Activated CD4-positive, alpha-beta T cell treated with anti-CD3 and anti-CD28 coated beads, Interleukin-2, amount 10 ng/mL, durations not matched to agents 24 days and 14 days (primary cell): ENCODE measurements around the gene DCBLD1. TPM values are rescaled to one million over a fixed set of nuclear protein-coding genes. Genes with fewer than 3 reads are reported as not detected.
"Not testable (repeated sequence)": the region's sequence is repeated elsewhere in the genome, so short reads cannot be mapped to it uniquely, and the experiment has no call there.

Experiments
- DNase-seq: peaks from one replicate; pipeline ENCODE4 v3.0.0; 2022
- H3K27ac Mint-ChIP-seq: one replicate; pipeline ENCODE4 v1.8.0; 2022; ENCODE audit warnings: mild to moderate bottlenecking, mixed read lengths
- H3K27me3 Mint-ChIP-seq: one replicate; pipeline ENCODE4 v1.8.0; 2022; ENCODE audit warnings: mixed read lengths
- H3K36me3 Mint-ChIP-seq: one replicate; pipeline ENCODE4 v1.8.0; 2022; ENCODE audit warnings: low read depth, mild to moderate bottlenecking, mixed read lengths
- H3K4me1 Mint-ChIP-seq: one replicate; pipeline ENCODE4 v1.8.0; 2021; ENCODE audit warnings: mixed read lengths
- H3K4me3 Mint-ChIP-seq: one replicate; pipeline ENCODE4 v1.8.0; 2022; ENCODE audit warnings: mild to moderate bottlenecking, moderate library complexity, mixed read lengths
- H3K9me3 Mint-ChIP-seq: one replicate; pipeline ENCODE4 v1.8.0; 2021; ENCODE audit warnings: mixed read lengths
- intact Hi-C: fragments of 100-400 bp; cut with micrococcal nuclease; formaldehyde crosslinking; loops from one replicate; pipeline ENCODE4 v1.15.1; 2023
- total RNA-seq: library from RNA; stranded (reverse); gene quantifications from 2 replicates; pipeline ENCODE4 v1.2.3, GENCODE V29; 2022

The DCBLD1 gene
- total RNA-seq, 1 donor from 2014 or later, result 4.8 TPM

DNA sequence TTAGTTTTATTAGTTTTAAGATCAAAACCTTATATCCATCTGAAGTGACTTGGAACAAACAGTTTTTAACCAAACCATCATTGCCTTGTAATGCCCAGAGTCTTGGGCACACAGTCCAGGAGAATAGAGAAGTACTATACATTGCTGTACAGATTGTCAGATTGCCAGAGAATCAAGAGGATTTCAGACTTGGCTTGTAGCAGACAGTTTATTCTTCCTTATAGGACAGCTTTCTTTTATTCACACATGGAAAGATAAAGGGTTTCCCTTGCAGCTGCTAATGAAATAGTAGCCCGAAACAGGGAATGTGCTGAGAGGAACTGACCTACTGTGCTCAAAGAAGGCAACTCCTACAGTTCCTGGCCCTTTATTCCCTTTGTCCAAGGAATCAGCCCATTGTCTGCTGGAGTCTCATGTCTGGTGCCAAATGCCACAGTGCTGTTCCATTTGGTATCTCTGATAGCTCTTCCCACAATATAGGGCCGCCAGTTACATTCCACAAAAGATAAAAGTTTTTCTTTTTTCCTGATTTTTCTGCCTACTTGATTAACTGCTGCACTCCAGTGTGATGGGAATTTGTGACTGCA is 30.6 kb downstream of the DCBLD1 start:
- intact Hi-C loops, result no loop called here
- Mint-ChIP-seq H3K4me3 (no peak overlapping the region), H3K4me1 (no peaks in the 10 kb centered on the region), H3K9me3 (no peaks in the 10 kb centered on the region), H3K27ac (no peak overlapping the region), H3K36me3 (no peaks in the 10 kb centered on the region), H3K27me3 (peaks cover 2% of the 10 kb centered on the region)
- no peak for DNase-seq

DNA sequence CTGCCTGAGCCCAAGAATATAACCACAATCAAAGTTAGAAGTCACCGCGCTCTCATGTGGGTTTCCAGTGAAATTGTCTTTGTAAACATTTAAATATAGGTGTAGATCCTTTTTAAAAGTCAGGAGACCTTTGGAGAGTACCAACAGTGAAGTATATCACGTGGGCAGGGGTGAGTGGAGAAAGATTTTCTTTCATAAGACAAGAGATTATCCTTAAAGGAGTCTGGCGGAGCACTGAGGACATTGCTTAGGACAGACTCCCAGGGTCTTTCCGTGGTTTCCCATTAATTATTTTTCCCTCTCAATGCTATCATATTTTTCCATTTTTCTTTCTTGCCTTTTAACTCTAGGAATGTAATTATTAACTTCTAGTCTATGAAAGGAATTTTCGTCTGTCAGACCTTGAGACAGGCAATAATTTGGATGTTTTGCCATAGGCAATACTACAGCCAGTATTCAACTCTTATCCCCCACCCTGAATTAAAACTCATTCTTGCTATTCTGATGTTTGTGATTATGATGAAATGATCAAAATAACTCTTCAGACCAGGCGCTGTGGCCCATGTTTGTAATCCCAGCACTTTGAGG is 31.4 kb downstream of the DCBLD1 start:
- no peak overlapping the region for H3K27ac Mint-ChIP-seq
- peaks cover 5% of the 10 kb centered on the region for H3K27me3 Mint-ChIP-seq
- intact Hi-C loops, result no loop called here
- no peak overlapping the region for H3K4me3 Mint-ChIP-seq
- no peaks in the 10 kb centered on the region for H3K4me1 Mint-ChIP-seq
- no peaks in the 10 kb centered on the region for H3K9me3 Mint-ChIP-seq
- no peak for DNase-seq
- H3K36me3 Mint-ChIP-seq, result no peaks in the 10 kb centered on the region

DNA sequence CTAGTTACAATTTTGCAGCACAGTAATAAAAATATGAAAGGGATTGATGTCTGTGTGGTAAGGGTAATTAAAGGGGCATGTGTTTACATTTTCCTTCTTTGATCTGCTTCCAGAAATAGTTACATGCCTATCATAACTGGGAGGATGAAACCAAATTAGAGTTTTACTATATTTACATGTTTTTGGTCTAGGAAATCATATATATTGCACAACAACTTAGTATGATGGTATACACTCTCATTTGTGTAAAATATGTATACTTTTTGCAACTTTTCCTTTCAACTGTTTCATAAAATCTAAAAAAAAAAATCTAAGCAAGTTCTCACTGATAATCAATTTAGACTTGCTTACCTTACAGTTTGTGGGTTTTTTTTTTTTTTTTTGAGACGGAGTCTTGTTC is 32.2 kb downstream of the DCBLD1 start:
- Mint-ChIP-seq H3K27ac (no peak overlapping the region), H3K27me3 (peaks cover 8% of the 10 kb centered on the region), H3K4me1 (no peaks in the 10 kb centered on the region), H3K9me3 (no peaks in the 10 kb centered on the region), H3K4me3 (no peak overlapping the region), H3K36me3 (no peaks in the 10 kb centered on the region)
- no peak for DNase-seq
- intact Hi-C loops, result no loop called here

DNA sequence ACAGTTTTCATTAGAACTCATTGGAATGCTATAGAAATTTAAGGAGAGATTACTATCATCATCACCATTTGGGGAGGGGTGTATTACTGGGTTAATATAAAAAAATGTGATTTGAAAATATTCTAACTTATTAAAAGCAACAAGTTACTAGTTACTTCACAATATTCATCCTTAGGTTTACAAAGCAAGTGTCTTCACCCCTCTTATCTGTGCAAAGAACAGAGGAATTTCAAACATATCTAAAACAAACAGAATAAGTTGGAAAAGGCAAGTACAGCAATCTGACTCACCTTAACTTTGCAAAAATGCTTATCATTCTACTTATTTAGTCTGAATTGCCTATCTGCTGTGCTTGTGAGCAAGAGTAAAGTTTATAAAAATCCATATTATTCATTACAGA is 32.9 kb downstream of the DCBLD1 start:
- intact Hi-C loops, result no loop called here
- H3K4me1 Mint-ChIP-seq, result no peaks in the 10 kb centered on the region
- DNase-seq, result no peak
- H3K4me3 Mint-ChIP-seq, result no peak overlapping the region
- no peaks in the 10 kb centered on the region for H3K36me3 Mint-ChIP-seq
- H3K27me3 Mint-ChIP-seq, result peaks cover 9% of the 10 kb centered on the region
- H3K9me3 Mint-ChIP-seq, result no peaks in the 10 kb centered on the region
- H3K27ac Mint-ChIP-seq, result no peak overlapping the region

DNA sequence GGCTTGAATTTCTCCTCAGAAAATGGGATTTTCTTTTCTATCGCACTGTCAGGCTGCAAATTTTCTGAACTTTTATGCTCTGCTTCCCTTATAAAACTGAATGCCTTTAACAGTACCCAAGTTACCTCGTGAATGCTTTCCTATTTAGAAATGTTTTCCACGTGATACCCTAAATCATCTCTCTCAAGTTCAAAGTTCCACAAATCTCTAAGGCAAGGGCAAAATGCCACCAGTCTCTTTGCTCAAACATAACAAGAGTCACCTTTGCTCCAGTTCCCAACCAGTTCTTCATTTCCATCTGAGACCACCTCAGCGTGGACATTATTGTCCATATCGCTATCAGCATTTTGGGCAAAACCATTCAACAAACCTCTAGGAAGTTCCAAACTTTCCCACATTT is 35.5 kb downstream of the DCBLD1 start:
- H3K27ac Mint-ChIP-seq, H3K4me3 Mint-ChIP-seq, H3K4me1 Mint-ChIP-seq, DNase-seq, H3K27me3 Mint-ChIP-seq, H3K9me3 Mint-ChIP-seq, H3K36me3 Mint-ChIP-seq, intact Hi-C loops: not testable (repeated sequence)

DNA sequence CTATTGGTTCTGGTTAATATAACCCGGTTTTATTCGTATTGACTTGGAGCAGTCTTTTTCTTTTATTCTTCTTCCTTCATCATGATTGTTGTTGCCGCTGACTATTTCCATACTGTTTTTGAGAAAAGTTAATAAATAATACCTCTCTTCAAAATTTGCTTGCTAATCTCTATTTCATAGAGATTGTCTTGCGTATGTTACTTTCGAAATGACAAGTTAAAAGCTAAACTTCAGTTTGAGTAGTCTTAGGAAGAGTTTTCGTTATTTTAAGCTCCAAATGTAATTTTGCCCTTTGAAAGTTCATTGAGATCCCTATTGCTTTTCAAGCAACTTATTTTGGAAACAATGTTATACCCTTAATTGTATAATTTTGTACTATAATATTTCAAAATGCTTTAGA is 36.4 kb downstream of the DCBLD1 start:
- no peak for DNase-seq
- Mint-ChIP-seq H3K4me3 (no peak overlapping the region), H3K4me1 (no peaks in the 10 kb centered on the region), H3K27ac (no peak overlapping the region), H3K27me3 (peaks cover 9% of the 10 kb centered on the region), H3K36me3 (no peaks in the 10 kb centered on the region), H3K9me3 (no peaks in the 10 kb centered on the region)
- intact Hi-C loops, result no loop called here

DNA sequence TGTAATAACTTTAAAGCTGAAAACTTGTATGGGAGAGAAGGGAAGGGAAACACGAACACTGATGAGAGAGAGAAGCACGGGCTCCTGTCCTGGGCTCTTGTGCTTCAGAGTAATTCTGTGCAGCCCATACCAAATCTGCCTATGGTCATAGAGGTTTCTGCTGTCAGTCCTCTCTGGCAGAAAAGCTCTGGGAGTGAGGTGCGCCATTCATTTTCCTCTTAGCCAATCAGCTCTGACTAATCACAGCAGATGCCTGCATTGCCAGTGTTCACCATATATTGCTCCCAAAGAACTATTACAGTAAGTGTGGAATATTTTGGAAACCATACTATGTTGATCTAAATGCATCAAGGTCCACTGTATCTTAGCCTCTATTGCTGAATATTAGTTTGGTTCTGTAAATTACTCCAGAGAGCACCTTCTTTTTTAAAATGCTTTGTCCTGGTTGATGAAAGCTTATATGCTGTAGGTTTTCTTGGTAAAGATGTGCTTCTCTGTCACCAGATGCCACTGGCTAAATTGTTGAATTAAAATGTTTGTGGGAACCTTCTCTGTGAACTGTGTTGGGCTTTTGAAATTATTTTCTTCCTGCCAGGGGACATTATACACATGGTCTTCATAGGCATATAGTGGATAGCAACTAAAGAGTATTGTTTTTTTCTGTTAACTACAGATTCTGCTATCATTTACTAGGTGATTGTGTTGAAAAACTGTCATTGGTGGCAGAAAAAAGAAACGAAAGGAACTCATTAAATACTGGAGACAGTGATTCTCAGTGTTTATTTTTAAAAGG is 38.3 kb downstream of the DCBLD1 start:
- no peaks in the 10 kb centered on the region for H3K4me1 Mint-ChIP-seq
- H3K36me3 Mint-ChIP-seq, result no peaks in the 10 kb centered on the region
- no peak overlapping the region for H3K4me3 Mint-ChIP-seq
- peaks cover 9% of the 10 kb centered on the region for H3K27me3 Mint-ChIP-seq
- no peak for DNase-seq
- H3K27ac Mint-ChIP-seq, result no peak overlapping the region
- no peaks in the 10 kb centered on the region for H3K9me3 Mint-ChIP-seq
- intact Hi-C loops, result no loop called here

DNA sequence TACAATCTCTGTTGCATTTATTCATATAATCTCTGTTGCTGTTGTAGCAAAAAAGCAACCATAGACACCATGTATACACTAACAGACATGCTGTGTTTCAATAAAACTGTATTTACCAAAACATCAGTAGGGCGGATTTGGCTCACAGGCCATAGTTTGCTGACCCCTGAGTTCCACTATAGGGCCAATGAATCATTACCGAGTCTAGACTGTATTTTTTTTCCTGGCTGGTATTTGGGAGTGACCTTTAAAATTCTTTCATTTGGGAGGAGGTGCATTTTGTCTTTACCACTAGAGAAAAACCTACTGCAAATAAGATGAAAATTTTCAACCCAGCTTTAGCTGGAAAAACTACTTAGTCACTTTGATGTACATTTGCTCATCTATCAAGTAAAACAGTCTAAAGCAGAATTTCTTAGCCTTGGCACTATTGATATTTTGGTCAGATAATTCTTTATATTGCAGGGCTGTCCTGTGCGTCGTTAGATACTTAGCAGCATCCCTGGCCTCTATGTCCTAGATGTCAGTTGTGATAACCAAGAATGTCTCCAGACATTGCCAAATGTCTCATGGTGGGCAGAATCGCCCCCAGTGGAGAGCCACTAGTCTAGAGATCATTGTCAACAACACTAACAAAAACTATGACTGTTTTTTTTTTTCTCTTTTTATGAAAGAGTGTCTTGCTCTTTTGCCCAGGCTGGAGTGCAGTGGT is 39.5 kb downstream of the DCBLD1 start:
- intact Hi-C loops, result no loop called here
- Mint-ChIP-seq H3K4me1 (no peaks in the 10 kb centered on the region), H3K27me3 (peaks cover 12% of the 10 kb centered on the region), H3K36me3 (no peaks in the 10 kb centered on the region), H3K27ac (no peak overlapping the region), H3K4me3 (no peak overlapping the region), H3K9me3 (no peaks in the 10 kb centered on the region)
- no peak for DNase-seq

DNA sequence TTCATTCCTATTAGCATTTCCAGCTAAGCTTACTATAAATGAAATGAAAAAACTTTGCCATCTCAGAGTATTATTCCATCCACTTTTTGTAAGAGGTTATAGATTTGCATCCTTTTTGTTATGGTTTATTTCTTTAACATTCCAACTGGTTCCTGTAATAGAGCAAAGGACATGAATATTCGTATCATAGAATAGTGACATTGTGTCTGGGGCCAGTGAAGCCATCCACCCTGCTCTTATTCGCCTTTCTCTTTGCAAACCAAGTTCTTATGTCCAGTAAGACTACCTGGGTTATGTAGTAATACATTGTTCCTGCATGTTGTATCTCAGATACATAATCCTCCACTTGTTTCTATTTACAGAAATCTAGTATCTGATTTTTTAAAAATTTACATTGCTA is 43.1 kb downstream of the DCBLD1 start:
- Mint-ChIP-seq H3K27me3 (peaks cover 3% of the 10 kb centered on the region), H3K4me3 (no peak overlapping the region), H3K27ac (no peak overlapping the region), H3K9me3 (no peaks in the 10 kb centered on the region), H3K4me1 (no peaks in the 10 kb centered on the region), H3K36me3 (no peaks in the 10 kb centered on the region)
- no peak for DNase-seq
- intact Hi-C loops, result no loop called here

DNA sequence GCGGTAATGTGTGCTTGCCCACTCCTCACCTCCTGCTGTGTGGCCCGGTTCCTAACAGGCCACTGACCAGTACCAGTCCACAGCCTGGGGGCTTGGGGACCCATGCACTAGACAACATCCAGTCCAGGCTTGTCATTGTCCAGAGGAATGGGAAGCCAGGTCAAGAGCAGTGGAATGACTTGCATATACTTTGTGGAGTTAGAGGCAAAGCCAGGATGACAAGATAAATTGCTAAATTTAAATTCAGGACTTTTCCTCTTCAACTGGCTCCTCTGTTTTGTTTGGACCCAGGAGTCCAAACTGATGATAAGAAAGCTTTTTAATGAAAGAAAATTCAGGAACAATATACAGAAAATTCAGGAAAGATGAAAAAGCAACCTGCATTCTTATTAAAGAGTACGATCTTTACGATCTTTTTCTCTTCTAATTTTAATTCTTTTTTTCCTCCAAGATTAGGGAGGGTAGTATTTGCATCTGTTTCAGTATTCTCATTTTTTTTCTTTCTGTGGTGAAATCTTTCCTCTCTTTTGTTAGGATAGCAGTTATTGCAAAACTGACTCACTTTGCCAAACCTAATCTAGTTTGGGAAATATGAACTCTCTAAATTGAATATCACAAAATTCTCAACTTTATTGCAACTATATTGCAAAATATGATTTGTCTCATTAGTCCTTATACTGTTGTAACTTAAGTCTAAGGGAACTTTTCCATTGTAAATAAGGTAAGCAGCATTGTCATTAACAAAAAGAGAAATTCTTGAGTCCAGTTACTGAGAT is 48.2 kb downstream of the DCBLD1 start:
- Mint-ChIP-seq H3K9me3 (no peaks in the 10 kb centered on the region), H3K4me1 (no peaks in the 10 kb centered on the region), H3K36me3 (no peaks in the 10 kb centered on the region), H3K4me3 (no peak overlapping the region), H3K27me3 (peaks cover 3% of the 10 kb centered on the region), H3K27ac (no peak overlapping the region)
- no peak for DNase-seq
- intact Hi-C loops, result no loop called here

DNA sequence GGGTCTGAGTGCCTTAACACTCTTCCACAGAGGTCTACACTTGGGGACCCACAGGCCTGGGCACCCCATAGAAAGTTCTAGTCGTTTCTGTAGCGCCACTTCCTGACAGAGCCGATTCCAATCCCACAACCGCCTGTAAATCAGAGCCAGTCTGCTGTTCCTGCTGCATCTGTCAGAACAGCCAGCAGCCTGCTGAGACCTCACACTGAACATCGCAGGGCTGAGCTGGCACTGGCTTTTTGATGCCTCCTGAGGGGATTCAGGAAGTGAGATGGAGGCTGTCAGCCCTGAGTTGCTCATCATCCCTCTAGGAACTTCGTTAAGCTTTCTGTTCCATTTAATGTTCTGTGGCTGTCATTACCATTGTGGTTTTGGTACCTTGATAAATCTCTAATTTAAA is 48.9 kb downstream of the DCBLD1 start:
- no peaks in the 10 kb centered on the region for H3K36me3 Mint-ChIP-seq
- peaks cover 3% of the 10 kb centered on the region for H3K27me3 Mint-ChIP-seq
- H3K27ac Mint-ChIP-seq, result no peak overlapping the region
- DNase-seq, result no peak
- H3K4me1 Mint-ChIP-seq, result no peaks in the 10 kb centered on the region
- no peak overlapping the region for H3K4me3 Mint-ChIP-seq
- no peaks in the 10 kb centered on the region for H3K9me3 Mint-ChIP-seq
- intact Hi-C loops, result no loop called here

DNA sequence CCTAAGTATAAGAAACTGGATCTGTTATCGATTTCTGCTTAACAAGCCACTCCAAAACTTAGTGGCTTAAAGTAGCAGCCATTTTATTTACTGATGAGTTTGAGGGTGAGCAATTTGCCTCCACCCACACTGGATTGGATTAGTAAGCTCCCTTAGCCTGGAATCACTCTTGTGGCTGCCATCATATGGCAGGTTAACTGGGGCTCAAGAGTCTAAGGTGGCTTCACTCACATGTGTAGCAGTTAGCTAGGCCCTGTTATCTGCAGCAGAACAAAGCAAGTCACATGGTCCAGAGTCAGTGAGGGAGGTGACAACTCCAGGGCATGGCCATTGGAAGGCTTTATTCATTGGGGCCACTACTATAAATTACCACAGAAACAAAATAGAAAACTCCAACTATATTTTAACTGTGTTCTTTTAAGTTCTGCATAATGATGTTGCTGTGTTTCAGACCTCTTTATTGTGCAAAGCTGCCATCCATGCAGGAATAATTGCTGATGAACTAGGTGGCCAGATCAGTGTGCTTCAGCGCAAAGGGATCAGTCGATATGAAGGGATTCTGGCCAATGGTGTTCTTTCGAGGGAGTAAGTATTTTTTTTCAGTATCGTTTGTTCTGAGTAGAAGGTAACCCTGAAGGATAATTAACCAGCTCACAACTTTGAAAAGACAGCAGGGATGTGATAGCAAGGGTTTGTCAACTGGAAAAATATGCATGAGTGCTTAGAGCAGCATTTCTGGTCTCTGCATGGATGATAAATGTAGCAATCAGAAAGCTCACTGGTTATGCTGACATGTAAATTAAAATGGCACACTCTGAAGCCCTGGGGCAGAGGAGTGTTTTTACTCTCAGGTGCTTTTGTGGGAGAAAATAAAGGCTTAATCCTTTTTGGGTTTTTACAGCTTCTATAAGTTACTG is 49.6 kb downstream of the DCBLD1 start:
- intact Hi-C loops, result no loop called here

DNA sequence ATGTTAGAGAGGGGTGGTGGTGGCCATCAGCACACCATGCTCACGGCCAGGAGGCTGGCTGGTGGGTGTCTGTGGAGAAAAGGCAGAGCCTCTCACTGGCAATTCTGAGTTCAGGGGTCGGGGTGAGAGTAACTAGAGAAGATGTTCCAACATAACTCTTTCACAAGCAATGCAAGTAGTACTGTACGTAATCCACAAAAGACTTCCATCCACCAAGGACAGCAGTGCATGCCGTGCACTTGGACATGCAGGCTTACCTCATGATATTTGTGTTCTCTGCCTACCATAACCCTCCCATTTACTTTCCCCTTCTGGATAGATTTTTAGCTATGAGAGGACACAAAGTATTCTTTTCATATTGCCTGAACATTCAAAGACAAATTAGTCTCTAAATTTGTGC is 51.3 kb downstream of the DCBLD1 start:
- no peaks in the 10 kb centered on the region for H3K9me3 Mint-ChIP-seq
- no peak for DNase-seq

More for the DNA sequence above, 49.6 kb downstream of the DCBLD1 start:
- H3K9me3 Mint-ChIP-seq, result no peaks in the 10 kb centered on the region
- no peaks in the 10 kb centered on the region for H3K4me1 Mint-ChIP-seq
- DNase-seq, result no peak
- no peaks in the 10 kb centered on the region for H3K27me3 Mint-ChIP-seq
- H3K36me3 Mint-ChIP-seq, result peaks cover 1% of the 10 kb centered on the region
- no peak overlapping the region for H3K4me3 Mint-ChIP-seq
- H3K27ac Mint-ChIP-seq, result no peak overlapping the region

More for the DNA sequence above, 51.3 kb downstream of the DCBLD1 start:
- H3K27me3 Mint-ChIP-seq, result peaks cover 7% of the 10 kb centered on the region
- no peak overlapping the region for H3K27ac Mint-ChIP-seq
- intact Hi-C loops, result no loop called here
- H3K4me1 Mint-ChIP-seq, result peaks cover 4% of the 10 kb centered on the region
- H3K4me3 Mint-ChIP-seq, result no peak overlapping the region
- peaks cover 1% of the 10 kb centered on the region for H3K36me3 Mint-ChIP-seq
